ENCODE measurements around the gene KIR3DL1.

KIR3DL1 gene

DNA sequence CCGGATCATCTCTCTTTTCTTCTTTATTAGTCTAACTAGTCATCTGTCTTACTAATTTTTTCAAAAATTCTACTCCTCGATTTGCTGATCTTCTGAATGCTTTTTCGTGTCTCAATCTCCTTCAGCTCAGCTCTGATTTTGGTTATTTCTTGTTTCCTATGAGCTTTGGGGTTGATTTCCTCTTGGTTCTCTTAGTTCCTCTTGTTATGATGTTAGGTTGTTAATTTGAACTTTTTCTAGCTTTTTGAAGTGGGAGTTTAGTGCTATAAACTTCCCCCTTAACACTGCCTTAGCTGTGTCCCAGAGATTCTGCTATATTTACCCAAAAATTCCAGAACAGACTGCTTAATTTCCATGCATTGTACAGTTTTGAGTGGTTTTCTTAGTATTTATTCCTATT is 61.2 kb downstream of the KIR3DL1 start:
- ChIA-PET POLR2A (no interaction called here), CTCF (interaction anchor here (1.0 to 1.6 kb wide), 2 partner anchors 225 to 255 kb away, joined by 3 to 4 read pairs; no protein-coding TSS in a partner anchor)
- DNase-seq (ENCODE audit: extremely low spot score): no peak
- TF ChIP-seq, protein P1, sequence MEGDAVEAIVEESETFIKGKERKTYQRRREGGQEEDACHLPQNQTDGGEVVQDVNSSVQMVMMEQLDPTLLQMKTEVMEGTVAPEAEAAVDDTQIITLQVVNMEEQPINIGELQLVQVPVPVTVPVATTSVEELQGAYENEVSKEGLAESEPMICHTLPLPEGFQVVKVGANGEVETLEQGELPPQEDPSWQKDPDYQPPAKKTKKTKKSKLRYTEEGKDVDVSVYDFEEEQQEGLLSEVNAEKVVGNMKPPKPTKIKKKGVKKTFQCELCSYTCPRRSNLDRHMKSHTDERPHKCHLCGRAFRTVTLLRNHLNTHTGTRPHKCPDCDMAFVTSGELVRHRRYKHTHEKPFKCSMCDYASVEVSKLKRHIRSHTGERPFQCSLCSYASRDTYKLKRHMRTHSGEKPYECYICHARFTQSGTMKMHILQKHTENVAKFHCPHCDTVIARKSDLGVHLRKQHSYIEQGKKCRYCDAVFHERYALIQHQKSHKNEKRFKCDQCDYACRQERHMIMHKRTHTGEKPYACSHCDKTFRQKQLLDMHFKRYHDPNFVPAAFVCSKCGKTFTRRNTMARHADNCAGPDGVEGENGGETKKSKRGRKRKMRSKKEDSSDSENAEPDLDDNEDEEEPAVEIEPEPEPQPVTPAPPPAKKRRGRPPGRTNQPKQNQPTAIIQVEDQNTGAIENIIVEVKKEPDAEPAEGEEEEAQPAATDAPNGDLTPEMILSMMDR (IDR thresholded peaks at IDR 0.05; ENCODE audit: control extremely low read depth, extremely low read depth, low read depth, missing control alignments): no peak
